Endodermal cell (in vitro differentiated cells): ENCODE results near the gene SDK1. TPM values are rescaled to one million over a fixed set of nuclear protein-coding genes. Genes with fewer than 3 reads are reported as not detected.

Experiments
- DNase-seq: peaks from one replicate; pipeline ENCODE4 v3.0.0-alpha.2; 2017
- H3K27ac ChIP-seq: 2 replicates; pipeline ENCODE4 v1.5.1; 2013; ENCODE audit warnings: mild to moderate bottlenecking, low read depth, low read length, moderate library complexity
- H3K27me3 ChIP-seq: 2 replicates; pipeline ENCODE4 v1.6.1; 2013; ENCODE audit warnings: mild to moderate bottlenecking, low read length, moderate library complexity; ENCODE audit not compliant: insufficient read depth, control insufficient read depth, poor library complexity, severe bottlenecking
- H3K36me3 ChIP-seq: 2 replicates; pipeline ENCODE4 v1.7.0; 2013; ENCODE audit warnings: mild to moderate bottlenecking, low read length, moderate library complexity; ENCODE audit not compliant: control insufficient read depth, insufficient read depth
- H3K4me1 ChIP-seq: one replicate; pipeline ENCODE4 v1.7.0; 2013; ENCODE audit warnings: low read length; ENCODE audit not compliant: control insufficient read depth, insufficient read depth
- H3K4me3 ChIP-seq: 2 replicates; pipeline ENCODE4 v1.5.1; 2013; ENCODE audit warnings: mild to moderate bottlenecking, low read length, moderate library complexity
- H3K9ac ChIP-seq: 2 replicates; pipeline ENCODE4 v1.6.1; 2013; ENCODE audit warnings: mild to moderate bottlenecking, low read length, moderate library complexity; ENCODE audit not compliant: poor library complexity, severe bottlenecking; ENCODE audit errors: extremely low read depth
- H3K9me3 ChIP-seq: 2 replicates; pipeline ENCODE4 v1.6.1; 2013; ENCODE audit warnings: mild to moderate bottlenecking, low read length, moderate library complexity; ENCODE audit not compliant: control insufficient read depth
- H3K27ac Mint-ChIP-seq: 2 replicates; pipeline ENCODE4 v1.8.0; 2020; ENCODE audit warnings: mixed read lengths
- H3K27me3 Mint-ChIP-seq: 2 replicates; pipeline ENCODE4 v1.8.0; 2021; ENCODE audit warnings: mild to moderate bottlenecking, mixed read lengths; ENCODE audit not compliant: insufficient read depth
- H3K36me3 Mint-ChIP-seq: 2 replicates; pipeline ENCODE4 v1.8.0; 2020; ENCODE audit warnings: low read depth, mixed read lengths
- H3K4me1 Mint-ChIP-seq: 2 replicates; pipeline ENCODE4 v1.8.0; 2020; ENCODE audit warnings: mixed read lengths
- H3K4me3 Mint-ChIP-seq: 2 replicates; pipeline ENCODE4 v1.8.0; 2020; ENCODE audit warnings: mild to moderate bottlenecking, moderate library complexity, mixed read lengths
- H3K9me3 Mint-ChIP-seq: 2 replicates; pipeline ENCODE4 v1.8.0; 2020; ENCODE audit warnings: mild to moderate bottlenecking, mixed read lengths
- WGBS, 2 experiments: methylation state at CpG; one replicate each; pipeline versions ENCODE4 v1.1.5 to v1.1.7; 2013; ENCODE audit warnings: missing lambda C conversion rate in 2 of 2, mixed read lengths in 1 of 2; ENCODE audit not compliant: insufficient coverage in 1 of 2, insufficient read length in 1 of 2; 5-methylcytosine and 5-hydroxymethylcytosine counted together
- total RNA-seq, 2 donors: library from RNA; stranded (reverse); fragmentation: NEBNext Ultra II Directional in 1 of 2; extraction: Animal tissue kit (Norgen Biotek cat#: 25700) in 1 of 2; gene quantifications; 2 replicates in 1 of 2; 3 replicates in 1 of 2; pipeline ENCODE4 v1.2.1, GENCODE V29; 2021
- TF ChIP-seq, protein P1 (sequence below): fragments of 200-600 bp; sonication (generic); conservative IDR thresholded peaks from 2 replicates; pipeline ENCODE4 v1.5.0; 2021; ENCODE audit warnings: antibody characterized with exemption, mild to moderate bottlenecking

Gene SDK1
- total RNA-seq, 2 donors from 2014 or later, result 22.7 to 23.1 TPM

DNA sequence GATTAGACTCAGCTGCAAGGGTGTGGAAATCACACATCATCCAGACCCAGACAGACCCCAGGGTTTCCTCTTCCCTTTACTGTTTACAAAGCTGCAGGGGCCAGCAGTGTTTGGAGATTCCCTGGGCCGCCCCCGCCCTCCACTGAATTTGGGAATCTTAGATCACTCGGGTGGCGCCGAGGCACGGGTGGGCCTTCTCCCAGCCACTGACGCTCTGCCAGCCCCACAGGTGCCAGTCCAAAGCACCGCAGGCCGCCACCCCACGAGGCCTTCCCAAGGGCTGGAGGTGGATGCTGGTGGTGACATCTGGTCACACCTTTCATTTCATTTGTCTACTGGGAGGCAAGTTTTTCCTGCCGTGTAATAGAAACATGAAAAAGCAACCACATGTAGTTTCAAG, 941.7 kb downstream of the SDK1 start:
- Histone ChIP-seq H3K4me3 (no peak overlapping the region), H3K9me3 (no peaks in the 10 kb centered on the region), H3K36me3 (no peaks in the 10 kb centered on the region), H3K27ac (no peak overlapping the region), H3K4me1 (no peaks in the 10 kb centered on the region), H3K27me3 (no peaks in the 10 kb centered on the region), H3K9ac (no peak overlapping the region)
- H3K27ac Mint-ChIP-seq, result no peak overlapping the region
- 89 to 97% methylated on average over 5 to 11 of the region's 11 CpGs for WGBS, 2 experiments
- no peaks in the 10 kb centered on the region for H3K27me3 Mint-ChIP-seq
- TF ChIP-seq, protein P1, sequence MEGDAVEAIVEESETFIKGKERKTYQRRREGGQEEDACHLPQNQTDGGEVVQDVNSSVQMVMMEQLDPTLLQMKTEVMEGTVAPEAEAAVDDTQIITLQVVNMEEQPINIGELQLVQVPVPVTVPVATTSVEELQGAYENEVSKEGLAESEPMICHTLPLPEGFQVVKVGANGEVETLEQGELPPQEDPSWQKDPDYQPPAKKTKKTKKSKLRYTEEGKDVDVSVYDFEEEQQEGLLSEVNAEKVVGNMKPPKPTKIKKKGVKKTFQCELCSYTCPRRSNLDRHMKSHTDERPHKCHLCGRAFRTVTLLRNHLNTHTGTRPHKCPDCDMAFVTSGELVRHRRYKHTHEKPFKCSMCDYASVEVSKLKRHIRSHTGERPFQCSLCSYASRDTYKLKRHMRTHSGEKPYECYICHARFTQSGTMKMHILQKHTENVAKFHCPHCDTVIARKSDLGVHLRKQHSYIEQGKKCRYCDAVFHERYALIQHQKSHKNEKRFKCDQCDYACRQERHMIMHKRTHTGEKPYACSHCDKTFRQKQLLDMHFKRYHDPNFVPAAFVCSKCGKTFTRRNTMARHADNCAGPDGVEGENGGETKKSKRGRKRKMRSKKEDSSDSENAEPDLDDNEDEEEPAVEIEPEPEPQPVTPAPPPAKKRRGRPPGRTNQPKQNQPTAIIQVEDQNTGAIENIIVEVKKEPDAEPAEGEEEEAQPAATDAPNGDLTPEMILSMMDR, result no peak
- peaks cover 12% of the 10 kb centered on the region for H3K9me3 Mint-ChIP-seq
- H3K4me3 Mint-ChIP-seq, result no peak overlapping the region
- peaks cover 19% of the 10 kb centered on the region for H3K4me1 Mint-ChIP-seq
- DNase-seq, result no peak
- H3K36me3 Mint-ChIP-seq, result peaks cover 38% of the 10 kb centered on the region

DNA sequence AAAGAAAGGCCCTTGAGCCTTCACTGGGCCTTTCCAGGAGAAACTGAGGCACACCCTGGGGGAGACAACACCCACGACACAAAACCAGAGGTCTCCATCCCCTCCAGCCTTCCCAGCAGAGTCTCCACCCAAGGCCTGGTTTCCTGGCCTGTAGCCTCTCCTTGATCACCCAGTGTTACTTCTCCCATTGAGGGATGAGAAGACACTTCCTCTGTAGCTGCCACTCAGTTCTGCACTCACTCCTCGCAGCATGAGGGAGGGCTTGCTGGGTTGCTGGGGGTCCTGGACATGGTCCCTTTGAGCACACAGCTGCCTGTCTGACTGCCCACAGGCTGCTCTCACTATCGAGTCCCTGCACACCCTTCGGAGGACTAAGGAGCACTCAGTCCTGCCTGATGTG, 943.0 kb downstream of the SDK1 start:
- peaks cover 19% of the 10 kb centered on the region for H3K4me1 Mint-ChIP-seq
- TF ChIP-seq, protein P1, result no peak
- Histone ChIP-seq H3K4me1 (no peaks in the 10 kb centered on the region), H3K36me3 (no peaks in the 10 kb centered on the region), H3K27me3 (no peaks in the 10 kb centered on the region), H3K9me3 (peaks cover 8% of the 10 kb centered on the region), H3K27ac (no peak overlapping the region), H3K9ac (no peak overlapping the region), H3K4me3 (no peak overlapping the region)
- no peak overlapping the region for H3K27ac Mint-ChIP-seq
- WGBS, 2 experiments, result 83 to 91% methylated on average over 3 to 4 of the region's 4 CpGs
- peaks cover 42% of the 10 kb centered on the region for H3K36me3 Mint-ChIP-seq
- H3K4me3 Mint-ChIP-seq, result no peak overlapping the region
- no peaks in the 10 kb centered on the region for H3K27me3 Mint-ChIP-seq
- no peak for DNase-seq
- peaks cover 12% of the 10 kb centered on the region for H3K9me3 Mint-ChIP-seq

DNA sequence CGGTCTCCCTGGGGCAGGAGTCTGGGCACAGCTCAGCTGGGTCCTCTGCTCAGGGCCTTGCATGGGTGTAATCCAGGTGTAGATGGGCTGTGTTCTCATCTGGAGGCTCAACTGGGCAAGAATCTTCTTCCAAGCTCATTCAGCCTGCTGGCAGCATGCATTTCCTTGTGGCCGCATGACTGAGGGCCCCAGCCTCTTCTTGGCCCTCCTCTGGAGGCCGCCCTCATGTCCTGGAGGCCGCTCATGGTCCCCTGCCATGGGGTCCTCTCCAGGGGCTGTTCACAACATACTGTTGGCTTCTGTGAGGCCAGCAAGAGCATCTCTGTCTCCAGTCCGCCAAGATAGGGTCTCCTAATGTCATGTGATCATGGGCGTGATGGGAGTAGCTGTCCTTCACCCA, 943.6 kb downstream of the SDK1 start:
- TF ChIP-seq, protein P1, result no peak
- H3K9ac ChIP-seq, result no peak overlapping the region
- DNase-seq, result no peak
- H3K4me1 Mint-ChIP-seq, result peaks cover 19% of the 10 kb centered on the region
- no peaks in the 10 kb centered on the region for H3K27me3 Mint-ChIP-seq
- no peaks in the 10 kb centered on the region for H3K36me3 ChIP-seq
- H3K9me3 Mint-ChIP-seq, result peaks cover 12% of the 10 kb centered on the region
- H3K27ac ChIP-seq, result no peak overlapping the region
- H3K4me3 ChIP-seq, result no peak overlapping the region
- H3K9me3 ChIP-seq, result peaks cover 8% of the 10 kb centered on the region
- H3K27me3 ChIP-seq, result no peaks in the 10 kb centered on the region
- peaks cover 42% of the 10 kb centered on the region for H3K36me3 Mint-ChIP-seq
- no peak overlapping the region for H3K4me3 Mint-ChIP-seq
- no peaks in the 10 kb centered on the region for H3K4me1 ChIP-seq
- no peak overlapping the region for H3K27ac Mint-ChIP-seq
- 90 to 94% methylated on average over 5 to 6 of the region's 6 CpGs for WGBS, 2 experiments
